ENCODE measurements around the gene DOK1. TPM values are rescaled to one million over a fixed set of nuclear protein-coding genes. Genes with fewer than 3 reads are reported as not detected.

The DOK1 gene
- 10 to 100 TPM; 15.0 to 16.6 TPM for total RNA-seq

- POLR2A ChIA-PET = interaction anchor here (0.6 to 2.7 kb wide), 5 partner anchors 12 to 72 kb away, joined by 3 to 11 read pairs (median 4); partner anchors contain the start of genes CCDC142 and TTC31
- ATAC-seq = peak; percentile 84
These were observed at the start of gene DOK1, which contains the start of gene LOXL3 for GRCh38 chr2:74553892-74554819. Gene DOK1 (plus strand): TSS chr2:74554720. CDS start chr2:74554755, 35 bp downstream. Gene LOXL3 (minus strand): TSS chr2:74553942. CDS start chr2:74552634, 1,308 bp downstream.

GRCh38 chr2:74505448-74506246, 48.9 kb upstream of the DOK1 start:
- peaks cover 43% of the 10 kb centered on the region for H3K4me1 Mint-ChIP-seq (ENCODE audit: low read depth)
- no peak for ATAC-seq
- no peak overlapping the region for H3K27ac Mint-ChIP-seq
- intact Hi-C loops (cut with micrococcal nuclease) = no loop called here
- peak overlapping the region; percentile 12 for H3K4me3 Mint-ChIP-seq
- TF ChIP-seq, protein P1, sequence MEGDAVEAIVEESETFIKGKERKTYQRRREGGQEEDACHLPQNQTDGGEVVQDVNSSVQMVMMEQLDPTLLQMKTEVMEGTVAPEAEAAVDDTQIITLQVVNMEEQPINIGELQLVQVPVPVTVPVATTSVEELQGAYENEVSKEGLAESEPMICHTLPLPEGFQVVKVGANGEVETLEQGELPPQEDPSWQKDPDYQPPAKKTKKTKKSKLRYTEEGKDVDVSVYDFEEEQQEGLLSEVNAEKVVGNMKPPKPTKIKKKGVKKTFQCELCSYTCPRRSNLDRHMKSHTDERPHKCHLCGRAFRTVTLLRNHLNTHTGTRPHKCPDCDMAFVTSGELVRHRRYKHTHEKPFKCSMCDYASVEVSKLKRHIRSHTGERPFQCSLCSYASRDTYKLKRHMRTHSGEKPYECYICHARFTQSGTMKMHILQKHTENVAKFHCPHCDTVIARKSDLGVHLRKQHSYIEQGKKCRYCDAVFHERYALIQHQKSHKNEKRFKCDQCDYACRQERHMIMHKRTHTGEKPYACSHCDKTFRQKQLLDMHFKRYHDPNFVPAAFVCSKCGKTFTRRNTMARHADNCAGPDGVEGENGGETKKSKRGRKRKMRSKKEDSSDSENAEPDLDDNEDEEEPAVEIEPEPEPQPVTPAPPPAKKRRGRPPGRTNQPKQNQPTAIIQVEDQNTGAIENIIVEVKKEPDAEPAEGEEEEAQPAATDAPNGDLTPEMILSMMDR (IDR thresholded peaks at IDR 0.05) = no peak
- ChIA-PET POLR2A (interaction anchor here (4.8 kb wide), 1 partner anchor 24 kb away, joined by 21 read pairs; the partner anchor contains the start of genes AUP1 and HTRA2), CTCF (interaction anchor here (0.9 to 3.4 kb wide), 4 partner anchors 9 to 82 kb away, joined by 3 to 27 read pairs (median 5); partner anchors contain the start of genes AUP1, HTRA2 and TLX2)
- no peaks in the 10 kb centered on the region for H3K9me3 Mint-ChIP-seq
- no peak for DNase-seq
- peaks cover 46% of the 10 kb centered on the region for H3K27me3 Mint-ChIP-seq
- peaks cover 33% of the 10 kb centered on the region for H3K36me3 Mint-ChIP-seq (ENCODE audit: low read depth)

More at GRCh38 chr2:74553892-74554819, at the start of gene DOK1, which contains the start of gene LOXL3:
- Mint-ChIP-seq H3K4me3 (peak within 1 kb of the TSS; percentile 88), H3K27me3 (peaks cover 27% of the 10 kb centered on the region), H3K4me1 (ENCODE audit: low read depth) (peaks cover 15% of the 10 kb centered on the region), H3K36me3 (ENCODE audit: low read depth) (peaks cover 7% of the 10 kb centered on the region), H3K9me3 (no peaks in the 10 kb centered on the region), H3K27ac (peak within 1 kb of the TSS; percentile 90)
- DNase-seq = peak; percentile 86
- CTCF ChIA-PET = interaction anchor here (1.0 to 1.4 kb wide), 3 partner anchors 10 to 25 kb away, joined by 3 to 7 read pairs (median 5); no protein-coding TSS in a partner anchor
- intact Hi-C loops (cut with micrococcal nuclease) = no loop called here
- TF ChIP-seq, protein P1 (IDR thresholded peaks at IDR 0.05) = no peak

DNA sequence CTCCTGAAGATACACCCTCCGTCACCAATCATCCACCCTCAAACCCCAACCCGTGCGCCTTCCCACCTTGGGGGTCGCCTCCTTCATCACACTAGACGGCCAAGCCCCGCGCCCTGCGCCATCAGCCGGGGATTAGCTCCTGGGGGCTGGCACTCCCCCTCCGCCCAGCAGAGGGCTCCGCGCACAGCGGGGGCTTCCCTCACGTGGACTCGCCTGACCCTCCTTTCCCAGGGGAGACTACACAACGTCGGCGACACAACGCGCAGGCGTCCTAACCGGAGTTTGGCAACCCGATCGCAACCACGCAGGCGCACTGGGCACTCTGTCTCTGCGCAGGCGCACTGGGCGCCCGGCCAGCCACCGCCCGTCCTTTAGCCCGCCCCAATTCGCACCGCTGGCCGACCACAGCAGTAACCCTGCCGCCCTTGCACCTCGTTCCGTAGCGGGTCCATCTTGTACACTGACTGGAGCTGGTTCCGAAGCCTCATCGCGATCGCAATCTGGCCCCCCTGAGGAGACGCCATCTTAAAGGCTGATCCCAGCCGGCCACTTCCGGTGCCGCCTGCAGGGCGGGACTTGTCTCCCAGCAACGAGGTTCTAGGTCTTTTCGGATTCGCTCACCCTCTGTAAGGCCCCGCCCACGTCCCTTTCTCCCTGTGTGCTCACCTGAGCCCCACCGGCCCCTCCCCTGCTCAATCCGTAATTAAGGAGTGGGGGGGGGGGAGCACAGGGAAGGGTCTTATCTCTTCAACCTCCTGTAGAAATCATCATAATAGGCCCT, 47.2 kb upstream of the DOK1 start, which contains the start of gene PCGF1:
Gene PCGF1, minus strand, starts transcription at position 551 of the 781 bp plus-strand sequence. Its CDS starts 27 bp downstream, at position 524.
- intact Hi-C loops (cut with micrococcal nuclease) = no loop called here
- peaks cover 44% of the 10 kb centered on the region for H3K27me3 Mint-ChIP-seq
- TF ChIP-seq, protein P1 (IDR thresholded peaks at IDR 0.05) = peak; percentile 50
- H3K27ac Mint-ChIP-seq = peak within 1 kb of the TSS; percentile 99
- peaks cover 42% of the 10 kb centered on the region for H3K4me1 Mint-ChIP-seq (ENCODE audit: low read depth)
- CTCF ChIA-PET = interaction anchor here (0.9 to 3.4 kb wide), 8 partner anchors 7 to 84 kb away, joined by 3 to 27 read pairs (median 4); partner anchors contain the start of genes AUP1, HTRA2, MRPL53 and TLX2
- POLR2A ChIA-PET = interaction anchor here (1.0 to 4.8 kb wide), 8 partner anchors 10 to 77 kb away, joined by 3 to 21 read pairs (median 4); partner anchors contain the start of genes AUP1, CCDC142, HTRA2 and INO80B
- peaks cover 33% of the 10 kb centered on the region for H3K36me3 Mint-ChIP-seq (ENCODE audit: low read depth)
- DNase-seq (peak; percentile 100), ATAC-seq (peak; percentile 91)
- H3K9me3 Mint-ChIP-seq = no peaks in the 10 kb centered on the region
- H3K4me3 Mint-ChIP-seq = peak within 1 kb of the TSS; percentile 94

GRCh38 chr2:74507926-74508520, 46.5 kb upstream of the DOK1 start:
- Mint-ChIP-seq H3K36me3 (ENCODE audit: low read depth) (peaks cover 33% of the 10 kb centered on the region), H3K9me3 (no peaks in the 10 kb centered on the region), H3K4me1 (ENCODE audit: low read depth) (peaks cover 36% of the 10 kb centered on the region), H3K27ac (peak overlapping the region; percentile 99), H3K4me3 (peak overlapping the region; percentile 94), H3K27me3 (peaks cover 43% of the 10 kb centered on the region)
- intact Hi-C loops (cut with micrococcal nuclease) = no loop called here
- TF ChIP-seq, protein P1 (IDR thresholded peaks at IDR 0.05) = no peak
- DNase-seq (peak; percentile 54), ATAC-seq (peak; percentile 7)
- POLR2A ChIA-PET = interaction anchor here (0.5 to 4.8 kb wide), 5 partner anchors 8 to 308 kb away, joined by 3 to 21 read pairs (median 4); partner anchors contain the start of genes AUP1, HTRA2, INO80B and LBX2
- CTCF ChIA-PET = interaction anchor here (1.0 to 3.4 kb wide), 6 partner anchors 9 to 83 kb away, joined by 3 to 27 read pairs (median 4); partner anchors contain the start of gene LBX2
